Osteocyte (in vitro differentiated cells): ENCODE results near the gene TRAF2. TPM values are rescaled to one million over a fixed set of nuclear protein-coding genes. Genes with fewer than 3 reads are reported as not detected.

Source experiments
- DNase-seq: peaks from one replicate; pipeline ENCODE4 v3.0.0; 2021; ENCODE audit warnings: mixed read lengths; ENCODE audit not compliant: unreplicated experiment; ENCODE audit errors: extremely low spot score
- H3K27ac Mint-ChIP-seq: one replicate; pipeline ENCODE4 v1.8.0; 2021; ENCODE audit warnings: mild to moderate bottlenecking, mixed read lengths; ENCODE audit not compliant: unreplicated experiment
- H3K27me3 Mint-ChIP-seq: one replicate; pipeline ENCODE4 v1.8.0; 2021; ENCODE audit warnings: mixed read lengths; ENCODE audit not compliant: unreplicated experiment
- H3K36me3 Mint-ChIP-seq: one replicate; pipeline ENCODE4 v1.8.0; 2021; ENCODE audit warnings: mixed read lengths; ENCODE audit not compliant: unreplicated experiment
- H3K4me1 Mint-ChIP-seq: one replicate; pipeline ENCODE4 v1.8.0; 2021; ENCODE audit warnings: mixed read lengths; ENCODE audit not compliant: unreplicated experiment
- H3K4me3 Mint-ChIP-seq: one replicate; pipeline ENCODE4 v1.8.0; 2021; ENCODE audit warnings: mild to moderate bottlenecking, moderate library complexity, mixed read lengths; ENCODE audit not compliant: unreplicated experiment
- H3K9me3 Mint-ChIP-seq: one replicate; pipeline ENCODE4 v1.8.0; 2021; ENCODE audit warnings: mixed read lengths; ENCODE audit not compliant: unreplicated experiment
- CTCF ChIP-seq: fragments of 200-600 bp; sonication (generic); IDR thresholded peaks from 2 replicates; pipeline ENCODE4 v1.5.0; 2021; ENCODE audit warnings: antibody characterized with exemption, mild to moderate bottlenecking, moderate library complexity
- total RNA-seq: library from RNA; stranded (reverse); gene quantifications from 2 replicates; pipeline ENCODE4 v1.2.1, GENCODE V29; 2021

The TRAF2 gene
- total RNA-seq, 1 donor from 2014 or later: 14.4 TPM

GRCh38 chr9:136856541-136857141 lies 29.7 kb upstream of the TRAF2 start:
- Mint-ChIP-seq H3K4me1 (peaks cover 3% of the 10 kb centered on the region), H3K9me3 (no peaks in the 10 kb centered on the region), H3K36me3 (no peaks in the 10 kb centered on the region), H3K27ac (no peak overlapping the region), H3K4me3 (no peak overlapping the region), H3K27me3 (no peaks in the 10 kb centered on the region)
- no peak for DNase-seq
- no peak for TF ChIP-seq CTCF

- no peak overlapping the region for H3K4me3 Mint-ChIP-seq
- no peaks in the 10 kb centered on the region for H3K36me3 Mint-ChIP-seq
- no peak for DNase-seq
- no peak for TF ChIP-seq CTCF
- H3K27me3 Mint-ChIP-seq: no peaks in the 10 kb centered on the region
- no peak overlapping the region for H3K27ac Mint-ChIP-seq
- peaks cover 2% of the 10 kb centered on the region for H3K4me1 Mint-ChIP-seq
- H3K9me3 Mint-ChIP-seq: no peaks in the 10 kb centered on the region
Observed at GRCh38 chr9:136857166-136857565, 29.1 kb upstream of the TRAF2 start.

- Mint-ChIP-seq H3K4me3 (no peak overlapping the region), H3K36me3 (peaks cover 3% of the 10 kb centered on the region), H3K27ac (no peak overlapping the region), H3K4me1 (peaks cover 2% of the 10 kb centered on the region), H3K27me3 (no peaks in the 10 kb centered on the region), H3K9me3 (no peaks in the 10 kb centered on the region)
- no peak for DNase-seq
- no peak for TF ChIP-seq CTCF
Observed at GRCh38 chr9:136857581-136858412, 28.5 kb upstream of the TRAF2 start.

DNA sequence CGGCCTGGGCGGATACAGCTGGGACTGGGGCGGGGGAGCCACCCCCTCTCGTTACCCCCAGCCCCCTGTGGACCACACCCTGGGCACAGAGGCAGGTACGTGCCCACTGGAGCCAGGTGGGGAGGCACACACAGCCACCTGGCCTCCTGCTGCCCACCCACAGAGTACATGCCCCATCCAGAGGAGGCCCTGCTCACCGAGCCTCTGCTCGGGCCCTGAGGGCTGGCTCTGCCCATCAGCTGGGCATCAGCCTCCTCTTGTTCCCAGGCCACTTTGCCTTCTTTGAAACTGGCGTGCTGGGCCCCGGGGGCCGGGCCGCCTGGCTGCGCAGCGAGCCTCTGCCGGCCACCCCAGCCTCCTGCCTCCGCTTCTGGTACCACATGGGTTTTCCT lies 27.9 kb upstream of the TRAF2 start:
- H3K9me3 Mint-ChIP-seq: no peaks in the 10 kb centered on the region
- no peaks in the 10 kb centered on the region for H3K27me3 Mint-ChIP-seq
- no peak for DNase-seq
- peaks cover 7% of the 10 kb centered on the region for H3K36me3 Mint-ChIP-seq
- no peak for TF ChIP-seq CTCF
- H3K4me1 Mint-ChIP-seq: peaks cover 2% of the 10 kb centered on the region
- H3K27ac Mint-ChIP-seq: no peak overlapping the region
- no peak overlapping the region for H3K4me3 Mint-ChIP-seq
